Left lung (tissue), 10 donors: ENCODE measurements around the gene HOXD13. TPM values are rescaled to one million over a fixed set of nuclear protein-coding genes. Genes with fewer than 3 reads are reported as not detected.

Experiments used
- ATAC-seq: fragments of 200-7000 bp; cut with Tn5 transposase; one replicate; pipeline ENCODE4 v1.9.1; 2020; ENCODE audit warnings: moderate library complexity
- DNase-seq, 4 donors: peaks; one replicate each; pipeline ENCODE4 v3.0.0-alpha.2; 2013 to 2020
- H3K27ac ChIP-seq, 2 donors: fragments of 200-600 bp; sonication (generic) in 1 of 2; one replicate each; pipeline versions ENCODE4 v1.5.0 to v1.8.0; 2020 to 2021
- H3K27me3 ChIP-seq, 2 donors: fragments of 200-600 bp; sonication (generic) in 1 of 2; one replicate each; pipeline versions ENCODE4 v1.5.0 to v1.8.0; 2020 to 2021
- H3K36me3 ChIP-seq, 2 donors: fragments of 200-600 bp; sonication (generic) in 1 of 2; one replicate each; pipeline versions ENCODE4 v1.5.0 to v1.8.0; 2020 to 2021
- H3K4me1 ChIP-seq, 2 donors: fragments of 200-600 bp; one replicate each; pipeline ENCODE4 v1.8.0; 2021
- H3K4me3 ChIP-seq, 2 donors: fragments of 200-600 bp; sonication (generic) in 1 of 2; one replicate each; pipeline versions ENCODE4 v1.5.0 to v1.8.0; 2020 to 2021; ENCODE audit warnings: mild to moderate bottlenecking in 1 of 2
- H3K9me3 ChIP-seq, 2 donors: fragments of 200-600 bp; sonication (generic) in 1 of 2; one replicate each; pipeline versions ENCODE4 v1.5.0 to v1.8.0; 2020 to 2021
- intact Hi-C, 2 donors: fragments of 100-400 bp; cut with DNase I; formaldehyde crosslinking; loops; one replicate each; pipeline versions ENCODE4 v1.11.2 to v1.14.2; 2022
- polyA plus RNA-seq, 6 donors: library from polyadenylated mRNA; unstranded; fragments of 120-200 nt; gene quantifications; one replicate each; pipeline ENCODE4 v1.2.1, GENCODE V29; 2013; ENCODE audit not compliant: insufficient read length in 6 of 6
- total RNA-seq, 2 donors: library from RNA; stranded (reverse); fragmentation: NEBNext Ultra II Directional; extraction: Animal tissue kit (Norgen Biotek cat#: 25700); gene quantifications; one replicate each; pipeline ENCODE4 v1.2.1, GENCODE V29; 2021
- TF ChIP-seq, protein P1 (sequence below), 2 donors: fragments of 200-600 bp; sonication (generic) in 1 of 2; IDR thresholded peaks; one replicate each; pipeline versions ENCODE4 v1.5.0 to v1.8.0; 2021; ENCODE audit warnings: antibody characterized with exemption in 2 of 2
- donor health status: DM: no; HTN: yes; CAD: no.
- donor health status: DM: no; HTN: no; CAD: no.

The HOXD13 gene
- total and polyA plus RNA-seq, 8 donors = not detected

GRCh38 chr2:176097820-176098365 lies 5.4 kb downstream of the HOXD13 start:
- TF ChIP-seq, protein P1, sequence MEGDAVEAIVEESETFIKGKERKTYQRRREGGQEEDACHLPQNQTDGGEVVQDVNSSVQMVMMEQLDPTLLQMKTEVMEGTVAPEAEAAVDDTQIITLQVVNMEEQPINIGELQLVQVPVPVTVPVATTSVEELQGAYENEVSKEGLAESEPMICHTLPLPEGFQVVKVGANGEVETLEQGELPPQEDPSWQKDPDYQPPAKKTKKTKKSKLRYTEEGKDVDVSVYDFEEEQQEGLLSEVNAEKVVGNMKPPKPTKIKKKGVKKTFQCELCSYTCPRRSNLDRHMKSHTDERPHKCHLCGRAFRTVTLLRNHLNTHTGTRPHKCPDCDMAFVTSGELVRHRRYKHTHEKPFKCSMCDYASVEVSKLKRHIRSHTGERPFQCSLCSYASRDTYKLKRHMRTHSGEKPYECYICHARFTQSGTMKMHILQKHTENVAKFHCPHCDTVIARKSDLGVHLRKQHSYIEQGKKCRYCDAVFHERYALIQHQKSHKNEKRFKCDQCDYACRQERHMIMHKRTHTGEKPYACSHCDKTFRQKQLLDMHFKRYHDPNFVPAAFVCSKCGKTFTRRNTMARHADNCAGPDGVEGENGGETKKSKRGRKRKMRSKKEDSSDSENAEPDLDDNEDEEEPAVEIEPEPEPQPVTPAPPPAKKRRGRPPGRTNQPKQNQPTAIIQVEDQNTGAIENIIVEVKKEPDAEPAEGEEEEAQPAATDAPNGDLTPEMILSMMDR (IDR thresholded peaks at IDR 0.05) = no peak
- no peaks in the 10 kb centered on the region for H3K36me3 ChIP-seq
- no peaks in the 10 kb centered on the region for H3K9me3 ChIP-seq
- H3K27ac ChIP-seq = no peak overlapping the region
- no peak for DNase-seq
- ATAC-seq = no peak
- H3K27me3 ChIP-seq = peaks cover 99 to 100% of the 10 kb centered on the region in 2 donors
- H3K4me1 ChIP-seq = peaks cover 3 to 24% of the 10 kb centered on the region in 2 donors
- intact Hi-C loops = loop anchor here in 1 of 2 donors (10.0 kb wide), 1 partner anchor 413 kb away; no protein-coding TSS in a partner anchor
- H3K4me3 ChIP-seq = peak overlapping the region in 1 of 2 donors; percentile 34

DNA sequence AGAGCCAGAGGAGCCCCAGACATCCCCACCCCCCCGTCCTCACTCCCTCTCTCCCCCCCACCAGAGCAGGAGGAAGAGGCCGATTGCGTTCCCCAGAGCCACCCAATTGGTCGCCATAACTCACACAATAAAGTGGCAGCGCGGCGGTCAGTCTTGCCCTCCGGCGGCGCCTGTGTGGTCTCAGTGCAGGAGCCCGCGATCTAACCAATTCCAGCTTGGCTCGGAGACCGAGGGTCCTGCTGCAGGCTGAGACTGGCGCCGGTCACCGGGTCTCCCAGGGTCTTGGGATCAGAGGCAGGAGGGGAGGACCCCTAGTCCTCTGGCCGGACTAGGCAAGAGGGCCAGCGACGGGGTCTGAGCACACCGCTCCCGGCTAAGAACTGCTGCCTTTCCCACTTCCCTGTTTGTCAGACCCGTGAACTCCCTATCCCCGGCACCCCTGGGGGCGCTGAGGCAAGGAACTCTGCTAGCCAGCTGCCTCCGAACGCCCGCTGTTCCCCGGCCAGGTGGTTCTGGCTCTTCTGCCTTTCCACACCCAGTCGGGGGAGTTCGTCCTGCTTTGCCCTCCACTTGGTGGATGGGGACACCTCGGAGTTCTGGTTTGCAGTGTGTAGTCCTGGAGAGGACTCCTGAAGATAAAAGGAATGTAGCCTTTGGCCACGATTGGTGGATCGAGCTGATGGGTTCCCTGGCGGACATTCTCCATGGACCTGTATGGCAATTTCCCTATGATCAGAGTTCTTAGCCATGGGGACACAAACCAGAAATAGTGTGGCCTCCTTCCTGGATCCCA lies 6.0 kb downstream of the HOXD13 start:
- DNase-seq = peak in 1 of 4 donors; percentile 71
- H3K36me3 ChIP-seq = no peaks in the 10 kb centered on the region
- no peak overlapping the region for H3K4me3 ChIP-seq
- peaks cover 3 to 17% of the 10 kb centered on the region in 2 donors for H3K4me1 ChIP-seq
- peaks cover 99 to 100% of the 10 kb centered on the region in 2 donors for H3K27me3 ChIP-seq
- ATAC-seq = no peak
- H3K27ac ChIP-seq = no peak overlapping the region
- TF ChIP-seq, protein P1 (IDR thresholded peaks at IDR 0.05) = no peak
- no peaks in the 10 kb centered on the region for H3K9me3 ChIP-seq
- intact Hi-C loops = loop anchor here in 1 of 2 donors (10.0 kb wide), 1 partner anchor 414 kb away; no protein-coding TSS in a partner anchor

GRCh38 chr2:176099159-176099727 lies 6.7 kb downstream of the HOXD13 start:
- Histone ChIP-seq H3K4me3 (no peak overlapping the region), H3K9me3 (no peaks in the 10 kb centered on the region), H3K4me1 (peaks cover 3 to 19% of the 10 kb centered on the region in 2 donors), H3K27me3 (peaks cover 99 to 100% of the 10 kb centered on the region in 2 donors), H3K27ac (no peak overlapping the region), H3K36me3 (no peaks in the 10 kb centered on the region)
- TF ChIP-seq, protein P1 (IDR thresholded peaks at IDR 0.05) = no peak
- DNase-seq (no peak), ATAC-seq (no peak)
- intact Hi-C loops = loop anchor here in 1 of 2 donors (10.0 kb wide), 1 partner anchor 414 kb away; no protein-coding TSS in a partner anchor

DNA sequence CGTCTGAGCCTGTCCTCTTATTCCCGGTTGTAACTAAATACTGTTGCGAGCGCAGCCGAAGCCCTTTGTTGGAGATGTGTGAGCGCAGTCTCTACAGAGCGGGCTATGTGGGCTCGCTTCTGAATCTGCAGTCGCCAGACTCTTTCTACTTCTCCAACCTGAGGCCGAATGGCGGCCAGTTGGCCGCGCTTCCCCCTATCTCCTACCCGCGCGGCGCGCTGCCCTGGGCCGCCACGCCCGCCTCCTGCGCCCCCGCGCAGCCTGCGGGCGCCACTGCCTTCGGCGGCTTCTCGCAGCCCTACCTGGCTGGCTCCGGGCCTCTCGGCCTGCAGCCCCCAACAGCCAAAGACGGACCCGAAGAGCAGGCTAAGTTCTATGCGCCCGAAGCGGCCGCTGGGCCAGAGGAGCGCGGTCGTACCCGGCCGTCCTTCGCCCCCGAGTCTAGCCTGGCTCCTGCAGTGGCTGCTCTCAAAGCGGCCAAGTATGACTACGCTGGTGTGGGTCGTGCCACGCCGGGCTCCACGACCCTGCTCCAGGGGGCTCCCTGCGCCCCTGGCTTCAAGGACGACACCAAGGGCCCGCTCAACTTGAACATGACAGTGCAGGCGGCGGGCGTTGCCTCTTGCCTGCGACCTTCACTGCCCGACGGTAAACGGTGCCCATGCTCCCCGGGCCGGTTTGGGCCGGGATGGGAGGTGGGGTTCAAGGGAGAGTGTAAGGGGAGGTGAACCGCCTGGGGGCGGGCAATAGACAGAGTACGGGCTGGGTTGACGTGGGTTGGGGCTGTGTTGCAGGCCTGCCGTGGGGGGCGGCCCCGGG lies 7.4 kb downstream of the HOXD13 start, which contains the start of gene HOXD12:
Gene HOXD12 (plus strand): TSS at position 68 of the 819 bp plus-strand sequence. CDS start 7 bp downstream, at position 75.
- TF ChIP-seq, protein P1 (IDR thresholded peaks at IDR 0.05) = no peak
- peaks cover 99 to 100% of the 10 kb centered on the region in 2 donors for H3K27me3 ChIP-seq
- ATAC-seq = no peak
- H3K36me3 ChIP-seq = no peaks in the 10 kb centered on the region
- H3K9me3 ChIP-seq = no peaks in the 10 kb centered on the region
- intact Hi-C loops = loop anchor here in 1 of 2 donors (10.0 kb wide), 1 partner anchor 415 kb away; no protein-coding TSS in a partner anchor
- peaks cover 3 to 26% of the 10 kb centered on the region in 2 donors for H3K4me1 ChIP-seq
- H3K27ac ChIP-seq = no peak within 1 kb of the TSS
- peak in 1 of 4 donors; percentile 64 for DNase-seq
- H3K4me3 ChIP-seq = no peak within 1 kb of the TSS
